ENCODE results near the gene ANKS1B. TPM values are rescaled to one million over a fixed set of nuclear protein-coding genes. Genes with fewer than 3 reads are reported as not detected.
A peak's percentile ranks its signal among the peaks of the same experiment; 100 is the strongest.

Gene ANKS1B
- total RNA-seq, 4 donors from 2014 or later: 14.0 to 38.4 (median 28.6) TPM

GRCh38 chr12:99063182-99063581 lies 921.6 kb downstream of the ANKS1B start:
- 82 to 87% methylated on average over 4 of the region's 4 CpGs for WGBS, 2 donors
- no peaks in the 10 kb centered on the region for H3K36me3 ChIP-seq
- peaks cover 0 to 9% (median 0%) of the 10 kb centered on the region in 4 donors for H3K4me1 ChIP-seq
- H3K9me3 ChIP-seq: no peaks in the 10 kb centered on the region
- H3K27me3 ChIP-seq: no peaks in the 10 kb centered on the region
- TF ChIP-seq POLR2A (IDR thresholded peaks at IDR 0.05) (no peak), EP300 (IDR thresholded peaks at IDR 0.05) (no peak), CTCF (IDR thresholded peaks at IDR 0.05) (no peak)
- no peak overlapping the region for H3K27ac ChIP-seq
- H3K4me3 ChIP-seq: no peak overlapping the region
- no peak for DNase-seq (ENCODE audit: low spot score in 2 of 2)

- no peak for TF ChIP-seq POLR2A (IDR thresholded peaks at IDR 0.05)
- TF ChIP-seq EP300 (IDR thresholded peaks at IDR 0.05): no peak
- no peak for TF ChIP-seq CTCF (IDR thresholded peaks at IDR 0.05)
- no peak overlapping the region for H3K27ac ChIP-seq
- DNase-seq (ENCODE audit: low spot score in 2 of 2): peak in 1 of 2 donors; percentile 21
- H3K4me3 ChIP-seq: no peak overlapping the region
- WGBS, 2 donors: 31 to 38% methylated on average over 9 of the region's 9 CpGs
- peaks cover 0 to 9% (median 0%) of the 10 kb centered on the region in 4 donors for H3K4me1 ChIP-seq
- no peaks in the 10 kb centered on the region for H3K36me3 ChIP-seq
- no peaks in the 10 kb centered on the region for H3K9me3 ChIP-seq
- H3K27me3 ChIP-seq: no peaks in the 10 kb centered on the region
These were observed 924.8 kb downstream of the ANKS1B start for GRCh38 chr12:99059824-99060511.

- DNase-seq (ENCODE audit: low spot score in 2 of 2): no peak
- H3K4me3 ChIP-seq: no peak overlapping the region
- no peaks in the 10 kb centered on the region for H3K27me3 ChIP-seq
- TF ChIP-seq EP300 (IDR thresholded peaks at IDR 0.05) (no peak), CTCF (IDR thresholded peaks at IDR 0.05) (no peak), POLR2A (IDR thresholded peaks at IDR 0.05) (no peak)
- 76 to 80% methylated on average over 5 of the region's 5 CpGs for WGBS, 2 donors
- no peak overlapping the region for H3K27ac ChIP-seq
- H3K9me3 ChIP-seq: no peaks in the 10 kb centered on the region
- no peaks in the 10 kb centered on the region for H3K36me3 ChIP-seq
- peaks cover 0 to 9% (median 0%) of the 10 kb centered on the region in 4 donors for H3K4me1 ChIP-seq
These were observed 927.1 kb downstream of the ANKS1B start for GRCh38 chr12:99057670-99058069.

GRCh38 chr12:99056186-99056585 lies 928.5 kb downstream of the ANKS1B start:
- no peaks in the 10 kb centered on the region for H3K9me3 ChIP-seq
- H3K4me1 ChIP-seq: peaks cover 0 to 9% (median 0%) of the 10 kb centered on the region in 4 donors
- WGBS, 2 donors: 88 to 96% methylated on average over 1 of the region's 1 CpG
- DNase-seq (ENCODE audit: low spot score in 2 of 2): no peak
- no peaks in the 10 kb centered on the region for H3K36me3 ChIP-seq
- no peaks in the 10 kb centered on the region for H3K27me3 ChIP-seq
- TF ChIP-seq CTCF (IDR thresholded peaks at IDR 0.05) (no peak), EP300 (IDR thresholded peaks at IDR 0.05) (no peak), POLR2A (IDR thresholded peaks at IDR 0.05) (no peak)
- H3K4me3 ChIP-seq: no peak overlapping the region
- no peak overlapping the region for H3K27ac ChIP-seq

- H3K9me3 ChIP-seq: no peaks in the 10 kb centered on the region
- DNase-seq (ENCODE audit: low spot score in 2 of 2): no peak
- TF ChIP-seq POLR2A (IDR thresholded peaks at IDR 0.05) (no peak), CTCF (IDR thresholded peaks at IDR 0.05) (no peak), EP300 (IDR thresholded peaks at IDR 0.05) (no peak)
- H3K27me3 ChIP-seq: no peaks in the 10 kb centered on the region
- WGBS, 2 donors: 85 to 94% methylated on average over 3 of the region's 3 CpGs
- H3K36me3 ChIP-seq: no peaks in the 10 kb centered on the region
- H3K27ac ChIP-seq: no peak overlapping the region
- no peak overlapping the region for H3K4me3 ChIP-seq
- H3K4me1 ChIP-seq: peaks cover 0 to 8% (median 0%) of the 10 kb centered on the region in 4 donors
These were observed 929.4 kb downstream of the ANKS1B start for GRCh38 chr12:99055299-99055698.
